NK-92 (cell line): ENCODE data around the gene PRTFDC1.

Source experiments
- DNase-seq: peaks from one replicate; lab custom pipeline; 2025; ENCODE audit not compliant: unreplicated experiment; lab: John Stamatoyannopoulos, UW

The PRTFDC1 gene

GRCh38 chr10:24882047-24882698 lies 70.2 kb downstream of the PRTFDC1 start:
- DNase-seq = no peak

- DNase-seq = no peak
Observed at GRCh38 chr10:24879861-24880260, 72.5 kb downstream of the PRTFDC1 start.

GRCh38 chr10:24874133-24874532 lies 78.3 kb downstream of the PRTFDC1 start:
- DNase-seq = no peak

- DNase-seq = no peak
Observed at GRCh38 chr10:24873281-24873683, 79.1 kb downstream of the PRTFDC1 start.

- DNase-seq = no peak
Observed at GRCh38 chr10:24872790-24873182, 79.6 kb downstream of the PRTFDC1 start.

- DNase-seq = no peak
Observed at GRCh38 chr10:24872049-24872789, 80.2 kb downstream of the PRTFDC1 start.

- no peak for DNase-seq
Observed at GRCh38 chr10:24871011-24871935, 81.1 kb downstream of the PRTFDC1 start.

GRCh38 chr10:24869354-24870015 lies 82.9 kb downstream of the PRTFDC1 start:
- no peak for DNase-seq

GRCh38 chr10:24866604-24867583 lies 85.5 kb downstream of the PRTFDC1 start:
- no peak for DNase-seq

GRCh38 chr10:24865783-24866182 lies 86.6 kb downstream of the PRTFDC1 start:
- DNase-seq = no peak

GRCh38 chr10:24862589-24862988 lies 89.8 kb downstream of the PRTFDC1 start:
- DNase-seq = no peak

GRCh38 chr10:24858288-24859270 lies 93.8 kb downstream of the PRTFDC1 start:
- no peak for DNase-seq

GRCh38 chr10:24857031-24857725 lies 95.2 kb downstream of the PRTFDC1 start:
- no peak for DNase-seq

GRCh38 chr10:24854256-24854655 lies 98.2 kb downstream of the PRTFDC1 start:
- no peak for DNase-seq

- no peak for DNase-seq
Observed at GRCh38 chr10:24853661-24854060, 98.7 kb downstream of the PRTFDC1 start.

- no peak for DNase-seq
Observed at GRCh38 chr10:24851629-24852028, 100.8 kb downstream of the PRTFDC1 start.

GRCh38 chr10:24850727-24851296 lies 101.6 kb downstream of the PRTFDC1 start:
- DNase-seq = no peak
